ENCODE data around the gene SLC16A13.

SLC16A13 gene

GRCh38 chr17:7019367-7019766 is 16.4 kb upstream of the SLC16A13 start:
- peaks cover 41% of the 10 kb centered on the region for H3K4me1 ChIP-seq (ENCODE audit: low read depth, poor library complexity, severe bottlenecking)
- no peaks in the 10 kb centered on the region for H3K36me3 ChIP-seq (ENCODE audit: insufficient read depth)
- H4K20me1 ChIP-seq (ENCODE audit: insufficient read depth), result no peaks in the 10 kb centered on the region
- no peaks in the 10 kb centered on the region for H3K27me3 ChIP-seq (ENCODE audit: insufficient read depth, low read depth)
- no peak overlapping the region for H2AFZ ChIP-seq (ENCODE audit: low read depth)
- H3K4me2 ChIP-seq, result no peak overlapping the region
- H3K4me3 ChIP-seq (IDR thresholded peaks at IDR 0.05; ENCODE audit: insufficient read depth, low read depth, low read length), result no peak overlapping the region
- TF ChIP-seq, protein P1, sequence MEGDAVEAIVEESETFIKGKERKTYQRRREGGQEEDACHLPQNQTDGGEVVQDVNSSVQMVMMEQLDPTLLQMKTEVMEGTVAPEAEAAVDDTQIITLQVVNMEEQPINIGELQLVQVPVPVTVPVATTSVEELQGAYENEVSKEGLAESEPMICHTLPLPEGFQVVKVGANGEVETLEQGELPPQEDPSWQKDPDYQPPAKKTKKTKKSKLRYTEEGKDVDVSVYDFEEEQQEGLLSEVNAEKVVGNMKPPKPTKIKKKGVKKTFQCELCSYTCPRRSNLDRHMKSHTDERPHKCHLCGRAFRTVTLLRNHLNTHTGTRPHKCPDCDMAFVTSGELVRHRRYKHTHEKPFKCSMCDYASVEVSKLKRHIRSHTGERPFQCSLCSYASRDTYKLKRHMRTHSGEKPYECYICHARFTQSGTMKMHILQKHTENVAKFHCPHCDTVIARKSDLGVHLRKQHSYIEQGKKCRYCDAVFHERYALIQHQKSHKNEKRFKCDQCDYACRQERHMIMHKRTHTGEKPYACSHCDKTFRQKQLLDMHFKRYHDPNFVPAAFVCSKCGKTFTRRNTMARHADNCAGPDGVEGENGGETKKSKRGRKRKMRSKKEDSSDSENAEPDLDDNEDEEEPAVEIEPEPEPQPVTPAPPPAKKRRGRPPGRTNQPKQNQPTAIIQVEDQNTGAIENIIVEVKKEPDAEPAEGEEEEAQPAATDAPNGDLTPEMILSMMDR (conservative IDR thresholded peaks at IDR 0.05; ENCODE audit: low read depth, low read length), result no peak
- H3K79me2 ChIP-seq (ENCODE audit: insufficient read depth, low read depth), result no peaks in the 10 kb centered on the region
- no peak overlapping the region for H3K9ac ChIP-seq
- H3K27ac ChIP-seq, result no peak overlapping the region

GRCh38 chr17:7019839-7020519 is 15.8 kb upstream of the SLC16A13 start:
- H3K79me2 ChIP-seq (ENCODE audit: insufficient read depth, low read depth), result no peaks in the 10 kb centered on the region
- no peak overlapping the region for H3K4me2 ChIP-seq
- TF ChIP-seq, protein P1 (conservative IDR thresholded peaks at IDR 0.05; ENCODE audit: low read depth, low read length), result no peak
- H3K27me3 ChIP-seq (ENCODE audit: insufficient read depth, low read depth), result no peaks in the 10 kb centered on the region
- no peak overlapping the region for H3K27ac ChIP-seq
- no peaks in the 10 kb centered on the region for H4K20me1 ChIP-seq (ENCODE audit: insufficient read depth)
- no peak overlapping the region for H3K4me3 ChIP-seq (IDR thresholded peaks at IDR 0.05; ENCODE audit: insufficient read depth, low read depth, low read length)
- no peak overlapping the region for H3K9ac ChIP-seq
- H2AFZ ChIP-seq (ENCODE audit: low read depth), result no peak overlapping the region
- H3K36me3 ChIP-seq (ENCODE audit: insufficient read depth), result no peaks in the 10 kb centered on the region
- peaks cover 41% of the 10 kb centered on the region for H3K4me1 ChIP-seq (ENCODE audit: low read depth, poor library complexity, severe bottlenecking)

DNA sequence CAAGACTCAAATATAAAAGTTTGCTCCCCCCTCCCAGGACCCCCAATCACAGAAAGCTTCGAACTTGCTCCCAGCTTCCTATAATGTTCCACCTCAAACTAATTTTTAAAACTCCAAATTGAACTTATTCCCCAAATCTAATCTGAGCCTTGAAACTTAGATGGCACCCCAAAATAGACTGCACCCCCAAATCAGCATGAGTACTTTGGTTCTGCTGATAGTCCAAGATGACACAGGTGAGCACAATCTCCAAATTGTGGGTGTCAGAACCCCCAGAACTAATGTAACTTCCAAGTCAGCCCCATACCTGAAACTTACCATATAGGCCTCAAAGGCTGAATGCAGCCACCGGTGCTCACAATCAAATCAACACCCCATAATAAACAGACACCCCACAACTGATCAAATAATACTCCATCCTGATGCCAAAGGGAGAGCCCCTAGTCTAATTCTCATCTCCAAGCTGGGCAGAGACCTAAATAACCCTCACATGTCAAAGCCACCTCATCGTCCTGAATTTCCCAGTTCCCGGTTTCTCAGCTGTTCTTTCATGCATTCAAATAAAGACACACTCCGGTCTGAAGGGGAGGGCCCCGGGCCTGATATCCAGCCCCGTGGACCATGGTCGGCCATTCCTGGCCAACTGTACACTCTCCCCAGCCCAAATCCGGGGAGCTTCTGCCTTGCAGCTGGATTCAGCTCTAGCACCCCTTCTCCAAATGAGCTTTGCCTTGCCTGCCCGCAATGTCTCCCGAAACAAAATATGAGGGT is 14.7 kb upstream of the SLC16A13 start:
- Histone ChIP-seq H2AFZ (ENCODE audit: low read depth) (no peak overlapping the region), H3K27ac (peak overlapping the region; percentile 43; the same call in 1 of the 2 replicates), H3K4me1 (ENCODE audit: low read depth, poor library complexity, severe bottlenecking) (peaks cover 40% of the 10 kb centered on the region), H4K20me1 (ENCODE audit: insufficient read depth) (no peaks in the 10 kb centered on the region), H3K4me2 (peak overlapping the region; percentile 36; the same call in 1 of the 2 replicates), H3K79me2 (ENCODE audit: insufficient read depth, low read depth) (no peaks in the 10 kb centered on the region), H3K27me3 (ENCODE audit: insufficient read depth, low read depth) (no peaks in the 10 kb centered on the region), H3K4me3 (IDR thresholded peaks at IDR 0.05; ENCODE audit: insufficient read depth, low read depth, low read length) (no peak overlapping the region), H3K9ac (peak overlapping the region; percentile 30; the same call in 1 of the 2 replicates), H3K36me3 (ENCODE audit: insufficient read depth) (no peaks in the 10 kb centered on the region)
- TF ChIP-seq, protein P1 (conservative IDR thresholded peaks at IDR 0.05; ENCODE audit: low read depth, low read length), result no peak

- no peak overlapping the region for H2AFZ ChIP-seq (ENCODE audit: low read depth)
- peaks cover 29% of the 10 kb centered on the region for H3K4me1 ChIP-seq (ENCODE audit: low read depth, poor library complexity, severe bottlenecking)
- H4K20me1 ChIP-seq (ENCODE audit: insufficient read depth), result no peaks in the 10 kb centered on the region
- H3K9ac ChIP-seq, result peak overlapping the region; percentile 30; the same call in 1 of the 2 replicates
- no peak overlapping the region for H3K4me2 ChIP-seq
- TF ChIP-seq, protein P1 (conservative IDR thresholded peaks at IDR 0.05; ENCODE audit: low read depth, low read length), result peak; percentile 45
- H3K27ac ChIP-seq, result peak overlapping the region; percentile 43; the same call in 1 of the 2 replicates
- no peaks in the 10 kb centered on the region for H3K27me3 ChIP-seq (ENCODE audit: insufficient read depth, low read depth)
- H3K4me3 ChIP-seq (IDR thresholded peaks at IDR 0.05; ENCODE audit: insufficient read depth, low read depth, low read length), result no peak overlapping the region
- no peaks in the 10 kb centered on the region for H3K36me3 ChIP-seq (ENCODE audit: insufficient read depth)
- H3K79me2 ChIP-seq (ENCODE audit: insufficient read depth, low read depth), result no peaks in the 10 kb centered on the region
Measured at GRCh38 chr17:7021993-7022778, 13.6 kb upstream of the SLC16A13 start.

Data from KMS-11 (cell line).